Activated naive CD8-positive, alpha-beta T cell treated with anti-CD3 and anti-CD28 coated beads, Interleukin-2, amount 10 ng/mL, durations not matched to agents 7 days and 5 days (primary cell): ENCODE results near the gene GNE. TPM values are rescaled to one million over a fixed set of nuclear protein-coding genes. Genes with fewer than 3 reads are reported as not detected.

Experiments used
- ATAC-seq: fragments of 150-1000 bp; cut with Tn5 transposase; one replicate; pipeline ENCODE4 v1.10.0; 2021; ENCODE audit warnings: low read depth, moderate library complexity
- POLR2A ChIA-PET: fragments of 350-600 bp; sonication (Branson Sonifier 250); formaldehyde crosslinking; loops from one replicate; lab custom pipeline; 2021; ENCODE audit warnings: antibody characterized with exemption; lab: Charles Lee
- DNase-seq: peaks from one replicate; pipeline ENCODE4 v3.0.0; 2021
- H3K27ac Mint-ChIP-seq: one replicate; pipeline ENCODE4 v1.8.0; 2022; ENCODE audit warnings: mild to moderate bottlenecking, mixed read lengths
- H3K27me3 Mint-ChIP-seq: one replicate; pipeline ENCODE4 v1.8.0; 2022; ENCODE audit warnings: mild to moderate bottlenecking, moderate library complexity, mixed read lengths
- H3K36me3 Mint-ChIP-seq: one replicate; pipeline ENCODE4 v1.8.0; 2021; ENCODE audit warnings: mild to moderate bottlenecking, mixed read lengths
- H3K4me1 Mint-ChIP-seq: one replicate; pipeline ENCODE4 v1.8.0; 2021; ENCODE audit warnings: mixed read lengths
- H3K4me3 Mint-ChIP-seq: one replicate; pipeline ENCODE4 v1.8.0; 2022; ENCODE audit warnings: mild to moderate bottlenecking, moderate library complexity, mixed read lengths
- H3K9me3 Mint-ChIP-seq: one replicate; pipeline ENCODE4 v1.8.0; 2021; ENCODE audit warnings: mixed read lengths
- total RNA-seq, 2 experiments: library from RNA; stranded (reverse); gene quantifications; one replicate each; pipeline ENCODE4 v1.2.3, GENCODE V29; 2021

The GNE gene
- total RNA-seq, 2 experiments from 2014 or later = 16.3 to 17.1 TPM

- Mint-ChIP-seq H3K36me3 (peaks cover 50% of the 10 kb centered on the region), H3K9me3 (no peaks in the 10 kb centered on the region), H3K27me3 (no peaks in the 10 kb centered on the region), H3K27ac (peak overlapping the region; percentile 79), H3K4me1 (peaks cover 46% of the 10 kb centered on the region), H3K4me3 (peak overlapping the region; percentile 44)
- no peak for ATAC-seq
- DNase-seq = no peak
- POLR2A ChIA-PET = interaction anchor here (2.8 kb wide), 2 partner anchors 27 kb away, joined by 12 to 16 read pairs; partner anchors contain the start of gene CLTA
These were observed 40.8 kb downstream of the GNE start for GRCh38 chr9:36217256-36217968.

- Mint-ChIP-seq H3K36me3 (peaks cover 39% of the 10 kb centered on the region), H3K4me3 (no peak overlapping the region), H3K27ac (no peak overlapping the region), H3K27me3 (no peaks in the 10 kb centered on the region), H3K4me1 (peaks cover 51% of the 10 kb centered on the region), H3K9me3 (no peaks in the 10 kb centered on the region)
- no peak for DNase-seq
- no peak for ATAC-seq
- POLR2A ChIA-PET = no interaction called here
These were observed 43.7 kb downstream of the GNE start for GRCh38 chr9:36214571-36214970.

- ATAC-seq (no peak), DNase-seq (no peak)
- H3K27me3 Mint-ChIP-seq = no peaks in the 10 kb centered on the region
- no peaks in the 10 kb centered on the region for H3K9me3 Mint-ChIP-seq
- peaks cover 39% of the 10 kb centered on the region for H3K36me3 Mint-ChIP-seq
- POLR2A ChIA-PET = interaction anchor here (1.6 kb wide), 2 partner anchors 21 to 23 kb away, joined by 3 to 9 read pairs; partner anchors contain the start of gene CLTA
- H3K4me1 Mint-ChIP-seq = peaks cover 49% of the 10 kb centered on the region
- no peak overlapping the region for H3K27ac Mint-ChIP-seq
- no peak overlapping the region for H3K4me3 Mint-ChIP-seq
These were observed 44.3 kb downstream of the GNE start for GRCh38 chr9:36213989-36214388.

DNA sequence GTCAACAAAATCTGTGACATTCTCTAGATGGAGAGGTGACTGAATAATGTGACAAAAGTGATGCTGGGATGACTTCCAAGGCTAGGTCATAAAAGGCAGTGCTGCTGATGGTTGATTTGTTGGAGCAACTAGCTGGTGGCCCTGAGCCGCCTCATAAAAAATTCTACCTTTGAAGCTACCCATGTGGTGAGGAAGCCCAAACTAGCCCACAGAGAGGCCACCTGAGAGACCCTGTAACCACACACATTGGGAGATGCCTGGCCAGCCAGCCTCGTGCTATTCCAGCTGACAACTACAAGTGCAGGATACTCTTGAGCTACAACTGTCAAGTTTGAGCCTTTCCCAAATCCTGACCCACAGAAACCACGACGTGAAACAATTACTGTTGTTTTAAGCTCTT is 44.9 kb downstream of the GNE start:
- peak overlapping the region; percentile 57 for H3K27ac Mint-ChIP-seq

DNA sequence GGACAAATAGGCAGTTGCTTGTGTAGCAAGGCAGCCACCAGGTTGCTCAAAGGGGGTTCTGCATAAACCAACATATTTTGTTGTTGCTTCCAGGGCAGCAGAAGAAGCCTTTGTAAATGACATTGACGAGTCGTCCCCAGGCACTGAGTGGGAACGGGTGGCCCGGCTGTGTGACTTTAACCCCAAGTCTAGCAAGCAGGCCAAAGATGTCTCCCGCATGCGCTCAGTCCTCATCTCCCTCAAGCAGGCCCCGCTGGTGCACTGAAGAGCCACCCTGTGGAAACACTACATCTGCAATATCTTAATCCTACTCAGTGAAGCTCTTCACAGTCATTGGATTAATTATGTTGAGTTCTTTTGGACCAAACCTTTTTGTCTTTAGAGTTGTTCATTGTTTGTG is 46.7 kb downstream of the GNE start:
- DNase-seq (no peak), ATAC-seq (no peak)
- Mint-ChIP-seq H3K36me3 (peaks cover 39% of the 10 kb centered on the region), H3K4me3 (no peak overlapping the region), H3K27ac (peak overlapping the region; percentile 15), H3K4me1 (peaks cover 45% of the 10 kb centered on the region), H3K27me3 (no peaks in the 10 kb centered on the region), H3K9me3 (no peaks in the 10 kb centered on the region)
- POLR2A ChIA-PET = interaction anchor here (0.6 kb wide), 1 partner anchor 35 kb away, joined by 3 read pairs; no protein-coding TSS in a partner anchor

More for the DNA sequence above, 44.9 kb downstream of the GNE start:
- H3K9me3 Mint-ChIP-seq = no peaks in the 10 kb centered on the region
- POLR2A ChIA-PET = interaction anchor here (0.6 to 1.6 kb wide), 4 partner anchors 20 to 45 kb away, joined by 3 to 9 read pairs (median 4); partner anchors contain the start of genes CLTA and GNE
- ATAC-seq (no peak), DNase-seq (no peak)
- no peaks in the 10 kb centered on the region for H3K27me3 Mint-ChIP-seq
- peaks cover 45% of the 10 kb centered on the region for H3K4me1 Mint-ChIP-seq
- H3K4me3 Mint-ChIP-seq = no peak overlapping the region
- peaks cover 37% of the 10 kb centered on the region for H3K36me3 Mint-ChIP-seq

GRCh38 chr9:36210722-36211121 is 47.5 kb downstream of the GNE start:
- H3K4me3 Mint-ChIP-seq = no peak overlapping the region
- no peaks in the 10 kb centered on the region for H3K9me3 Mint-ChIP-seq
- H3K36me3 Mint-ChIP-seq = peaks cover 39% of the 10 kb centered on the region
- POLR2A ChIA-PET = no interaction called here
- H3K4me1 Mint-ChIP-seq = peaks cover 47% of the 10 kb centered on the region
- no peaks in the 10 kb centered on the region for H3K27me3 Mint-ChIP-seq
- ATAC-seq (no peak), DNase-seq (no peak)
- H3K27ac Mint-ChIP-seq = no peak overlapping the region

DNA sequence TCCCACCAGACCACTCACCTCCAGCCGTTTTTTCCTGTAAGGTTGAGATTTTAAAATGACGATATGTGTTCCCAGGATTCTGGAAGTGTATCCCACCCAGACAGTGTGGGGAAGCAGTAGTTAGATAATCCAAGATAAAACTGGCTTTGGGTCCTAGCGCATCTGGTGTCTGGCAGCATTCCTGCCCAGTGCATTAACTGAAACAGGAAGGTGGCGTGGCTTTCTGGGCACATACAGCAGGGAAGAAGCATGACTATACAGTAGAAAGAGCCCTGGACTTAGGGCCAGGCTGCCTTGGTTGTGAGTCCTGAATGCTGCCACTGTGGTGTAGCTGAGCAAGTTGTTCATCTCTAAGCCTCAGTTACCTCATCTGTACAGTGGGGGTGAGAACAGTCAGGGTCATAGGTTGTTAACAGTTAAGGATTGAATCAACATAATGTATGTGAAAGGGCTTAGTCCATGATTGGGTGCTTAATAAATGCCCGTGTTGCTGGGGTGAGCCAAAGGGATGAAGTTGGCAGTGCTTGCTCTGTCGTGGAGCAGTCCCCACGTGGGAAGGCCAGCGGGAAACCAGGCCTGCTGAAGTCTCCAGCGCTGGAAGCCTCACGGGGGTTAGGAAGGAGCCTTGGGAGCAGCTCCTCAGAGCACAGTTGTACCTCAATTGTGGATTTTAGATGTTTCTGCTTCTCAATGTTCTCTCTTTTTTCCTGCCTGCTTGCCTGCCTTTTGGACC is 49.6 kb downstream of the GNE start:
- ATAC-seq (no peak), DNase-seq (no peak)
- H3K36me3 Mint-ChIP-seq = peaks cover 42% of the 10 kb centered on the region
- no peaks in the 10 kb centered on the region for H3K27me3 Mint-ChIP-seq
- H3K27ac Mint-ChIP-seq = peak overlapping the region; percentile 12
- no peaks in the 10 kb centered on the region for H3K9me3 Mint-ChIP-seq
- no peak overlapping the region for H3K4me3 Mint-ChIP-seq
- POLR2A ChIA-PET = interaction anchor here (1.3 kb wide), 1 partner anchor 18 kb away, joined by 3 read pairs; the partner anchor contains the start of gene CLTA
- H3K4me1 Mint-ChIP-seq = peaks cover 45% of the 10 kb centered on the region

DNA sequence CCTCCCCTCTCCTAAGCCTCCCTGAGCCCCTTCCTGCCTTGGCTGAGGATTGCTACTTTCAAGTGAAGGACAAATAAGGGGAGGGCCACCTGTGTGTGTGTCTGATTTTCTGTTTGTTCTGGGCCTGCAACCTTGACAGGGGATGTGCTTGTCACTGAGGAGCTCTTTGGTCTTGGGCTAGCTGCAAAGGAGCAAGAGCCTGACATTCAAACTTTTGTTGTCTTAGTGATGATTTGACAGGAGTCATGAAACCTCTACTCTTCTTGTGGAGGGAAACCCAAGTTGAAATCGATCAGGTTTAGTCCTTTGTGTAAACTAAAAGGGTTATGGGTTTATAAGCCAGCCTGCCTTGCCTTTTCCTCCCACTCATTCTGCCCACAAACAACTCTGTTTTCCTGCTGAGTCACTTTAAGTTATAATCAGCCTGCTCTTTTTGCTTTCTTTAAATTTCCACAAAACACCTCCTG is 50.7 kb downstream of the GNE start:
- peaks cover 41% of the 10 kb centered on the region for H3K36me3 Mint-ChIP-seq
- H3K27me3 Mint-ChIP-seq = no peaks in the 10 kb centered on the region
- POLR2A ChIA-PET = interaction anchor here (0.5 to 3.0 kb wide), 2 partner anchors 9 to 17 kb away, joined by 4 to 10 read pairs; partner anchors contain the start of gene CLTA
- no peak for DNase-seq
- peak overlapping the region; percentile 47 for H3K27ac Mint-ChIP-seq
- H3K4me3 Mint-ChIP-seq = no peak overlapping the region
- peak; percentile 27 for ATAC-seq
- no peaks in the 10 kb centered on the region for H3K9me3 Mint-ChIP-seq
- H3K4me1 Mint-ChIP-seq = peaks cover 36% of the 10 kb centered on the region

GRCh38 chr9:36207016-36207415 is 51.2 kb downstream of the GNE start:
- DNase-seq (no peak), ATAC-seq (no peak)
- Mint-ChIP-seq H3K4me1 (peaks cover 35% of the 10 kb centered on the region), H3K36me3 (peaks cover 41% of the 10 kb centered on the region), H3K27ac (peak overlapping the region; percentile 47), H3K4me3 (no peak overlapping the region), H3K27me3 (no peaks in the 10 kb centered on the region), H3K9me3 (no peaks in the 10 kb centered on the region)
- POLR2A ChIA-PET = interaction anchor here (0.5 to 3.0 kb wide), 2 partner anchors 8 to 16 kb away, joined by 4 to 10 read pairs; partner anchors contain the start of gene CLTA

DNA sequence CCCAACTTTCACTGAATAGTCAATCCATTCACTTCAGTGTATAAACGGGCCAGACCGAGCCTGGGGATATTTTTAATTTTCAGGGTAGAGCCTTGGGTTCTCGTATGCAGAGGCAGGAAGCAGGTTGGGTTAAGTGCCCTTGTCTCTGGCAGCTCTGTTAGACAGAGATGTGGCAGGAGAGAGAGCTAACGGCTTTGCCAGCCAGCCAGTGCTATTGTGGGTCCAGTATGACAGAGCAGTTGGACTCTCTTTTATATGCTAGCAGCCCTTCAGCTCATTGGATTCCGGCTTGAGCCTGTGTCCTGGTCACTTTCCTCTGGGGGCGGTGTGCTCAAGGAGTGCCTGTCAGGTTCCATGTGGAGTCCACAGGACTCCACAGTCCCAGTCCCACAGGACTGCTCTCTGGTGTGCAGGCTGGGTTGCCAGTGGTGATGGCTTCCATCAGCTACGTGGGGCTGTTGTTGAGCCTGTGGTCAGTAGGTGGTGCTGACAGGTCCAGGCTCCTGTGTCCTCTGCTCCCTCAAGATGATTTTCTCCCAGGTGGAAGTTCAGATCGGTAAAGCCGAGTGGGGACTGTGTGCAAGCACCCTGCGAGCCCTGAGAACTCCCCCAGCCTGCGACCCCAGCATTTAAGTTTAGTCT is 53.2 kb downstream of the GNE start:
- ATAC-seq (no peak), DNase-seq (no peak)
- peaks cover 36% of the 10 kb centered on the region for H3K36me3 Mint-ChIP-seq
- H3K4me3 Mint-ChIP-seq = no peak overlapping the region
- POLR2A ChIA-PET = interaction anchor here (3.0 kb wide), 1 partner anchor 14 kb away, joined by 10 read pairs; the partner anchor contains the start of gene CLTA
- H3K9me3 Mint-ChIP-seq = no peaks in the 10 kb centered on the region
- H3K27me3 Mint-ChIP-seq = no peaks in the 10 kb centered on the region
- H3K4me1 Mint-ChIP-seq = peaks cover 31% of the 10 kb centered on the region
- no peak overlapping the region for H3K27ac Mint-ChIP-seq

GRCh38 chr9:36194326-36195000 is 63.8 kb downstream of the GNE start:
- no peak for DNase-seq
- no peaks in the 10 kb centered on the region for H3K27me3 Mint-ChIP-seq
- no peak for ATAC-seq
- POLR2A ChIA-PET = interaction anchor here (0.6 kb wide), 1 partner anchor 406 kb away, joined by 5 read pairs; no protein-coding TSS in a partner anchor
- no peak overlapping the region for H3K27ac Mint-ChIP-seq
- H3K36me3 Mint-ChIP-seq = peaks cover 16% of the 10 kb centered on the region
- H3K4me3 Mint-ChIP-seq = peak overlapping the region; percentile 5
- H3K4me1 Mint-ChIP-seq = peaks cover 44% of the 10 kb centered on the region
- H3K9me3 Mint-ChIP-seq = no peaks in the 10 kb centered on the region

DNA sequence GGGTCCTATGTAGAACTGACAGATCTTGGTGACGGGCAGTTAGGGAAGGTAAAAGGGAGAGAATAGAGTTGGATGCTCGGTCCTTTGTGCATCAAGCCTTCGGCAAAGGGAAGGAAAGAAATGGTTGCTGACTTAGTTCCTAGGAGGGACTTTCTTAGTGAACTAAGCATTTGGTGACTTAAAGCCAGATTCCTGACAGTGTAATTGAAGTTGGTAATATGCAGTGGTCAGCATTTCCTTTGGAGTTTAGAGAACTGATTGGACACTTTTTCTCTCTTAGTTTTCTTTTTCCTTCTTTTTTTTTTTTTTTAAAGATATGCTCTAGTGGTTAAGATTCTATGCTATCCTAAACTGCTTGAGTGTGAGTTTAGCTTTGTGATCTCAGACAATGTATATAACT is 65.2 kb downstream of the GNE start:
- Mint-ChIP-seq H3K4me3 (peak overlapping the region; percentile 97), H3K27ac (peak overlapping the region; percentile 14), H3K4me1 (peaks cover 47% of the 10 kb centered on the region), H3K27me3 (peaks cover 9% of the 10 kb centered on the region), H3K9me3 (no peaks in the 10 kb centered on the region), H3K36me3 (peaks cover 15% of the 10 kb centered on the region)
- DNase-seq (no peak), ATAC-seq (no peak)
- POLR2A ChIA-PET = interaction anchor here (1.0 to 1.1 kb wide), 2 partner anchors 13 to 20 kb away, joined by 3 read pairs; no protein-coding TSS in a partner anchor
